Ramos (cell line): ENCODE measurements around the gene MOBP.

Experiments
- in situ Hi-C: fragments of 300-500 bp; cut with MboI; formaldehyde crosslinking; loops from one replicate; pipeline ENCODE4 v1.14.3; 2022; ENCODE audit warnings: low sequenced_read_pairs; ENCODE audit not compliant: unreplicated experiment

Gene MOBP

GRCh38 chr3:39491014-39491413 lies 23.5 kb downstream of the MOBP start:
- in situ Hi-C loops = no loop called here

GRCh38 chr3:39491733-39492350 lies 24.4 kb downstream of the MOBP start:
- in situ Hi-C loops = no loop called here

- in situ Hi-C loops = no loop called here
These were observed 27.3 kb downstream of the MOBP start for GRCh38 chr3:39494781-39495180.

- in situ Hi-C loops = no loop called here
These were observed 30.3 kb downstream of the MOBP start for GRCh38 chr3:39497753-39498152.

GRCh38 chr3:39499651-39500273 lies 32.3 kb downstream of the MOBP start:
- in situ Hi-C loops = no loop called here

- in situ Hi-C loops = no loop called here
These were observed 33.6 kb downstream of the MOBP start for GRCh38 chr3:39501059-39501458.

- in situ Hi-C loops = no loop called here
These were observed 34.7 kb downstream of the MOBP start for GRCh38 chr3:39501968-39502837.

GRCh38 chr3:39502838-39503145 lies 35.3 kb downstream of the MOBP start:
- in situ Hi-C loops = no loop called here

GRCh38 chr3:39505866-39506742 lies 38.6 kb downstream of the MOBP start:
- in situ Hi-C loops = no loop called here

- in situ Hi-C loops = no loop called here
These were observed 39.4 kb downstream of the MOBP start for GRCh38 chr3:39506863-39507262.

GRCh38 chr3:39513791-39514369 lies 46.4 kb downstream of the MOBP start:
- in situ Hi-C loops = no loop called here

- in situ Hi-C loops = no loop called here
These were observed 48.4 kb downstream of the MOBP start for GRCh38 chr3:39515681-39516441.

GRCh38 chr3:39519103-39519502 lies 51.6 kb downstream of the MOBP start:
- in situ Hi-C loops = no loop called here

GRCh38 chr3:39519554-39520288 lies 52.2 kb downstream of the MOBP start:
- in situ Hi-C loops = no loop called here

GRCh38 chr3:39521456-39521855 lies 54.0 kb downstream of the MOBP start:
- in situ Hi-C loops = no loop called here

GRCh38 chr3:39524107-39524506 lies 56.6 kb downstream of the MOBP start:
- in situ Hi-C loops = no loop called here

- in situ Hi-C loops = no loop called here
These were observed 61.4 kb downstream of the MOBP start for GRCh38 chr3:39528844-39529243.

GRCh38 chr3:39529577-39529976 lies 62.1 kb downstream of the MOBP start:
- in situ Hi-C loops = no loop called here

- in situ Hi-C loops = no loop called here
These were observed 63.6 kb downstream of the MOBP start for GRCh38 chr3:39531066-39531465.
